Thyroid gland (tissue), 4 donors: ENCODE data around the gene ITGB7. TPM values are rescaled to one million over a fixed set of nuclear protein-coding genes. Genes with fewer than 3 reads are reported as not detected.

Experiments used
- small RNA-seq: library from RNA; depleted of rRNA; stranded (forward); fragments of <200 nt; gene quantifications from one replicate; pipeline ENCODE3, GENCODE V24; 2016
- total RNA-seq, 4 donors: library from RNA; depleted of rRNA; stranded (reverse); fragments of >200 nt; gene quantifications; one replicate each; pipeline ENCODE4 v1.2.3, GENCODE V29; 2016

Gene ITGB7
- total RNA-seq, 4 donors from 2014 or later = 3.2 to 15.6 (median 4.9) TPM

Small RNA genes within 50 kb of the gene (small RNA-seq; reads per million reads assigned to genes)
- not detected for gene HIGD1AP1

Other genes with a start within 250 kb of the ITGB7 start
- gene EIF4B, start 200.8 kb downstream of the ITGB7 start, total RNA-seq = 100 to 1,000 TPM; 428 to 704 (median 567) TPM
- gene TNS2, start 157.2 kb downstream of the ITGB7 start, total RNA-seq = 100 to 1,000 TPM in 3 of 4 donors, 10 to 100 TPM in 1; 86.7 to 179 (median 114) TPM
- gene SPRYD3, start 127.9 kb downstream of the ITGB7 start, total RNA-seq = 10 to 100 TPM; 37.8 to 82.7 (median 58.9) TPM
- 100 to 1,000 TPM in 3 of 4 donors, 10 to 100 TPM in 1; 76.6 to 363 (median 186) TPM for gene IGFBP6, start 109.6 kb downstream of the ITGB7 start, total RNA-seq
- under 1 TPM in 1 of 4 donors, not detected in 3; 0.40 TPM for gene SOAT2, start 103.8 kb downstream of the ITGB7 start, total RNA-seq
- 10 to 100 TPM; 16.5 to 22.8 (median 20.6) TPM for gene ZNF740, start 26.5 kb downstream of the ITGB7 start, total RNA-seq
- gene CSAD, start 26.3 kb downstream of the ITGB7 start, total RNA-seq = 10 to 100 TPM; 20.6 to 39.7 (median 25.2) TPM
- gene RARG, start 25.0 kb upstream of the ITGB7 start, total RNA-seq = 10 to 100 TPM; 13.6 to 27.7 (median 23.8) TPM
- gene ESPL1, start 61.0 kb upstream of the ITGB7 start, total RNA-seq = 1 to 10 TPM in 1 of 4 donors, under 1 TPM in 3; 0.13 to 1.5 (median 0.52) TPM
- gene PFDN5, start 88.3 kb upstream of the ITGB7 start, total RNA-seq = 1,000 to 10,000 TPM in 1 of 4 donors, 100 to 1,000 TPM in 3; 656 to 1,200 (median 763) TPM
- gene MYG1, start 92.4 kb upstream of the ITGB7 start, total RNA-seq = 10 to 100 TPM; 36.7 to 63.8 (median 51.6) TPM
- 10 to 100 TPM; 45.6 to 67.6 (median 47.2) TPM for gene AAAS, start 114.4 kb upstream of the ITGB7 start, total RNA-seq
- not detected for gene SP7, start 129.1 kb upstream of the ITGB7 start, total RNA-seq
- 10 to 100 TPM; 55.9 to 73.1 (median 67.7) TPM for gene SP1, start 172.9 kb upstream of the ITGB7 start, total RNA-seq
- under 1 TPM in 1 of 4 donors, not detected in 3; 0.40 TPM for gene AMHR2, start 216.6 kb upstream of the ITGB7 start, total RNA-seq
- gene PRR13, start 234.5 kb upstream of the ITGB7 start, total RNA-seq = 10 to 100 TPM; 51.6 to 83.6 (median 68.9) TPM
- 100 to 1,000 TPM; 493 to 555 (median 514) TPM for gene PCBP2, start 244.9 kb upstream of the ITGB7 start, total RNA-seq